Activated T-cell treated with anti-CD3 and anti-CD28 coated beads, Interleukin-2, amount 50 U/mL, for 72 hours (primary cell): Measurements from ENCODE around the gene RYR3. TPM values are rescaled to one million over a fixed set of nuclear protein-coding genes. Genes with fewer than 3 reads are reported as not detected.

ENCODE experiments used
- ATAC-seq, 2 donors: fragments of 150-1000 bp; cut with Tn5 transposase; replicated peaks in 1 of 2; 2 replicates each; pipeline ENCODE4 v1.10.0; 2021; ENCODE audit warnings: moderate library complexity in 2 of 2, mild to moderate bottlenecking in 1 of 2
- DNase-seq, 2 donors: peaks; one replicate each; pipeline ENCODE4 v3.0.0; 2021 to 2022; ENCODE audit warnings: mixed read lengths in 1 of 2
- H3K27ac Mint-ChIP-seq: one replicate; pipeline ENCODE4 v1.8.0; 2022; ENCODE audit warnings: mild to moderate bottlenecking, moderate library complexity, mixed read lengths
- H3K27me3 Mint-ChIP-seq: one replicate; pipeline ENCODE4 v1.8.0; 2022; ENCODE audit warnings: low read depth, mixed read lengths
- H3K36me3 Mint-ChIP-seq, 2 donors: one replicate each; pipeline ENCODE4 v1.8.0; 2022; ENCODE audit warnings: mixed read lengths in 2 of 2, mild to moderate bottlenecking in 1 of 2; ENCODE audit not compliant: insufficient read depth in 2 of 2
- H3K4me1 Mint-ChIP-seq: one replicate; pipeline ENCODE4 v1.8.0; 2022; ENCODE audit warnings: low read depth, mixed read lengths
- H3K4me3 Mint-ChIP-seq, 2 donors: one replicate each; pipeline ENCODE4 v1.8.0; 2022; ENCODE audit warnings: mild to moderate bottlenecking in 2 of 2, mixed read lengths in 2 of 2, moderate library complexity in 2 of 2
- H3K9me3 Mint-ChIP-seq, 2 donors: one replicate each; pipeline ENCODE4 v1.8.0; 2022; ENCODE audit warnings: mixed read lengths in 2 of 2
- total RNA-seq, 2 donors: library from RNA; stranded (reverse); gene quantifications; one replicate each; pipeline ENCODE4 v1.2.3, GENCODE V29; 2022

RYR3 gene
- total RNA-seq, 2 donors from 2014 or later: not detected

DNA sequence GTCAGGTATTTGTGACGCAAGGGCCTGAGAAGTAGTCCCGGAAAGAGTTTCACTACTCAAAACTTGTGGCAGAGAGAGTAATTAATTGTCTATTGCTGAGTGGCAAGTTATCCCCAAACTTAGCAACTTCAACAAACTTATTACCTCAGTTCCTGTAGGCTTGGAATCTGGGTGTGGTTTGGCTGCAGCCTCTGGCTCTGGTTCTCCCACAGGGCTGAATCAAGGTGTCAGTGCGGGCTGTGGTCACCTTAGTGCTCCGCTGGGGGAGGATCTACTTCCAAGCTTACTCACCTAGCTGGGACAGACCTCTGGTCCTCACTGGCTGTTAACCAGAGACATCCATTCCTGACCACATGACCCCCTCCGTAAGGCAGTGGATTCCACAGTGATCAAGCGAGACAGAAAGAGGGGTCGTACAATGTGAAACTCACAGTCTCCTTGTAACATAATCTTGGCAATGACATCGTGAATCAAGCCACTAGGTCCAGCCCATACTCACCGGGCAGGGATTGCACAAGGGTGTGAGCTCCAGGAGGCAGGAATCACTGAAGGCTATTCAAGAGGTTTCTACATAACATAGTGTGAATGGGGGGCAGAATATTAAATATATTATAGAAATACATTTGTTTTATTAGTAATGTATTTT is 138.3 kb downstream of the RYR3 start:
- Mint-ChIP-seq H3K27me3 (peaks cover 40% of the 10 kb centered on the region), H3K4me1 (no peaks in the 10 kb centered on the region), H3K4me3 (no peak overlapping the region), H3K27ac (no peak overlapping the region), H3K9me3 (peaks cover 0 to 4% of the 10 kb centered on the region in 2 donors), H3K36me3 (no peaks in the 10 kb centered on the region)
- no peak for DNase-seq
- no peak for ATAC-seq

- DNase-seq: no peak
- ATAC-seq: no peak
- no peak overlapping the region for H3K4me3 Mint-ChIP-seq
- peaks cover 0 to 4% of the 10 kb centered on the region in 2 donors for H3K9me3 Mint-ChIP-seq
- H3K27ac Mint-ChIP-seq: no peak overlapping the region
- H3K36me3 Mint-ChIP-seq: no peaks in the 10 kb centered on the region
- no peaks in the 10 kb centered on the region for H3K4me1 Mint-ChIP-seq
- peaks cover 37% of the 10 kb centered on the region for H3K27me3 Mint-ChIP-seq
These were observed 139.0 kb downstream of the RYR3 start for GRCh38 chr15:33449810-33450209.

- ATAC-seq (no peak), DNase-seq (no peak)
- no peak overlapping the region for H3K27ac Mint-ChIP-seq
- H3K4me3 Mint-ChIP-seq: no peak overlapping the region
- H3K4me1 Mint-ChIP-seq: no peaks in the 10 kb centered on the region
- peaks cover 26% of the 10 kb centered on the region for H3K27me3 Mint-ChIP-seq
- no peaks in the 10 kb centered on the region for H3K36me3 Mint-ChIP-seq
- H3K9me3 Mint-ChIP-seq: no peaks in the 10 kb centered on the region
These were observed 140.6 kb downstream of the RYR3 start for GRCh38 chr15:33451385-33451784.

GRCh38 chr15:33453761-33454160 is 143.0 kb downstream of the RYR3 start:
- Mint-ChIP-seq H3K36me3 (no peaks in the 10 kb centered on the region), H3K9me3 (no peaks in the 10 kb centered on the region), H3K27me3 (peaks cover 11% of the 10 kb centered on the region), H3K4me1 (no peaks in the 10 kb centered on the region), H3K4me3 (no peak overlapping the region), H3K27ac (no peak overlapping the region)
- ATAC-seq (no peak), DNase-seq (no peak)

DNA sequence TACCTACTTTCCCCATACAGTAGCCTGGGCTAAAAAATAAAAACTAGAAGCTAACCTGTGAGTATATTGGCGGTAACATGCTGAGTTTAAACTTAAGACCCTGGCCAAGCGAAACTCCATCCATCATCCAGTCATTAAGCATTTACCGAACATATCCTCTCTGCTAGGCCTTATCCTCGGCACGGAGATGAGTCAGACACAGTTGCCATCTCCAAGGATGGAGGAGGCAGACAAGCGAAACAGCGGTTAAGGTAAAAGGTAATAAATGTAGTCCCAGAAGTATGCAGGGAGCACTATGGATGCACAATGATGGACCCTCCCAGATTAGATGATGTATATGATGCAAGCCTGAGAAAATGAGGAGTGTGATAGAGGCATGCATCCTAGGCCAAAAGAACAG is 143.6 kb downstream of the RYR3 start:
- ATAC-seq (no peak), DNase-seq (no peak)
- Mint-ChIP-seq H3K36me3 (no peaks in the 10 kb centered on the region), H3K27me3 (peaks cover 10% of the 10 kb centered on the region), H3K9me3 (no peaks in the 10 kb centered on the region), H3K4me1 (no peaks in the 10 kb centered on the region), H3K4me3 (no peak overlapping the region), H3K27ac (no peak overlapping the region)

- DNase-seq: no peak
- ATAC-seq: no peak
- Mint-ChIP-seq H3K27me3 (peaks cover 10% of the 10 kb centered on the region), H3K36me3 (no peaks in the 10 kb centered on the region), H3K4me3 (no peak overlapping the region), H3K9me3 (no peaks in the 10 kb centered on the region), H3K27ac (no peak overlapping the region), H3K4me1 (no peaks in the 10 kb centered on the region)
These were observed 144.2 kb downstream of the RYR3 start for GRCh38 chr15:33454996-33455395.

- Mint-ChIP-seq H3K36me3 (no peaks in the 10 kb centered on the region), H3K27ac (no peak overlapping the region), H3K27me3 (no peaks in the 10 kb centered on the region), H3K4me3 (no peak overlapping the region), H3K4me1 (no peaks in the 10 kb centered on the region), H3K9me3 (no peaks in the 10 kb centered on the region)
- no peak for ATAC-seq
- DNase-seq: no peak
These were observed 147.7 kb downstream of the RYR3 start for GRCh38 chr15:33458421-33458820.

GRCh38 chr15:33460166-33460805 is 149.5 kb downstream of the RYR3 start:
- ATAC-seq: no peak
- Mint-ChIP-seq H3K27me3 (no peaks in the 10 kb centered on the region), H3K4me1 (no peaks in the 10 kb centered on the region)

DNA sequence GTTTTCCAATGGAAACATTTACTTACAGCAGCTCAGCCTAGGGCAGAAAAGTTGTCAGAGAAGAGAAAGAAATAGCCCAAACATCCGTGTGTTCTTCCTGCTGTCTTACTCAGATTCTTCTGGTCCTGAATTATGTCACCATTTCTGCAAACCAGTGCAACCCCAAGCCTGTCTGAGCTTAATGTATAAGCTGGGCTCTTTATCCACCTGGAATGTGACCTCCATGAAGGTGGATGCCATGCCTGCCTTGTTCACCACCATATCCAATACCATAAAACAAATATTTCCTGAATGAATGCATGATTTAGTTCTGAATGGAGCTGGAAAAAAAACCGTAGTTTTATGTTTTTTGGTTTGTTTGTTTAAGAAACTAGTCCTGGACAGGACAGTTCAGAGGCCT is 150.9 kb downstream of the RYR3 start:
- H3K4me3 Mint-ChIP-seq: no peak overlapping the region
- H3K36me3 Mint-ChIP-seq: no peaks in the 10 kb centered on the region
- no peak for DNase-seq
- no peaks in the 10 kb centered on the region for H3K9me3 Mint-ChIP-seq
- no peaks in the 10 kb centered on the region for H3K27me3 Mint-ChIP-seq
- H3K4me1 Mint-ChIP-seq: no peaks in the 10 kb centered on the region
- no peak overlapping the region for H3K27ac Mint-ChIP-seq
- no peak for ATAC-seq

More at GRCh38 chr15:33460166-33460805, 149.5 kb downstream of the RYR3 start:
- DNase-seq: no peak
- Mint-ChIP-seq H3K4me3 (no peak overlapping the region), H3K27ac (no peak overlapping the region), H3K9me3 (no peaks in the 10 kb centered on the region), H3K36me3 (no peaks in the 10 kb centered on the region)

DNA sequence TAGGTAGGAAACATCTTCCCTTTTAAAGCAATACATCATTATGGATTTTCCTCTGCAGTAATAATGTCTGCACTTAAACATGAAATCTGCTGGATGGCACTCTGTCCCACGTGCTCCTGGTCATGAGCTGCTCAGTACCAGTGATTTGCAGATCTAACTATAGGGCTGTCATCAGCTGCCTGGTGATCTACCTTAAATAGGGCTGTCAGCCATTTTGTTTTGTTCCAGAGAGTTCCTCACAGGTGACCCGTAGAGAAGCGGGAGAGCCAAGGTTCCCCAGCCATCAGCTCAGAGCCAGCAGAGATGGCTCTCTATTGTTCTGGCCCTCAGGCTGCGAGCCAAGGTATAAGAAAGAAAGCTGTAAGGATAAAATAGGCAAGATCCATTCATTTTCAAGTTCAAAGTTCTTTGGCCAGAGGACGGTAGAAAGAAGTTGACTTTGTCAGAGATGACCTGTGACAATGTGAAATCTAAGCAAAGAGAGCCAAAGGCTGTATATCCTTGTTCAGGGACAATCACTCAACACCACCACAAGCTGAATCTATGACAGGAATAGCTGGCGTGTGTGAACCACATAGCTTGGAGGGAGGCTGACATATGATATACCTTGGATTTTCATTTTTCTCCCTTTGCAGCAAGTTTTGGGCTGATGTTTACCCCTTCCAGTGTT is 156.5 kb downstream of the RYR3 start:
- no peaks in the 10 kb centered on the region for H3K4me1 Mint-ChIP-seq
- H3K9me3 Mint-ChIP-seq: no peaks in the 10 kb centered on the region
- ATAC-seq (no peak), DNase-seq (no peak)
- no peak overlapping the region for H3K27ac Mint-ChIP-seq
- H3K36me3 Mint-ChIP-seq: no peaks in the 10 kb centered on the region
- H3K27me3 Mint-ChIP-seq: no peaks in the 10 kb centered on the region
- H3K4me3 Mint-ChIP-seq: no peak overlapping the region

DNA sequence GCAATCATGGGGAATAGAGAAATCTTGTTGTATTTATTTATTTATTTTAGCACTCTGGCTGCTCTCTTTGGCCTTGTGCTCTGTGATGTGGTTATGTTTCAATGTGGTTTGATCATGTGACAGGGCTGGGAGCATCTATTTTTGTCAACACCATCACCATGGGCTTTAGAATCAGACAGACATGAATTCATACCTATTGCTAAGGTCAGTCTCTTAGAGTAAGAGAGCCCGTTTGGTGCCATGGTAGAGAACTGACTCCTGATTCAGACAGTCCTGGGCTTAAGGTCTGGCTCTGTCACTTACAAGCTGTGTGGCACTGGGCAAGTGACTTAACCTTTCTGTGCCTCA is 157.0 kb downstream of the RYR3 start:
- DNase-seq: no peak
- Mint-ChIP-seq H3K36me3 (no peaks in the 10 kb centered on the region), H3K4me1 (no peaks in the 10 kb centered on the region), H3K27me3 (no peaks in the 10 kb centered on the region), H3K27ac (no peak overlapping the region), H3K9me3 (no peaks in the 10 kb centered on the region), H3K4me3 (no peak overlapping the region)
- no peak for ATAC-seq

- H3K4me3 Mint-ChIP-seq: no peak overlapping the region
- ATAC-seq (no peak), DNase-seq (no peak)
- no peaks in the 10 kb centered on the region for H3K27me3 Mint-ChIP-seq
- H3K36me3 Mint-ChIP-seq: no peaks in the 10 kb centered on the region
- no peaks in the 10 kb centered on the region for H3K4me1 Mint-ChIP-seq
- no peaks in the 10 kb centered on the region for H3K9me3 Mint-ChIP-seq
- no peak overlapping the region for H3K27ac Mint-ChIP-seq
These were observed 158.0 kb downstream of the RYR3 start for GRCh38 chr15:33468740-33469139.

- Mint-ChIP-seq H3K27me3 (no peaks in the 10 kb centered on the region), H3K4me3 (no peak overlapping the region), H3K27ac (no peak overlapping the region), H3K9me3 (no peaks in the 10 kb centered on the region), H3K4me1 (no peaks in the 10 kb centered on the region), H3K36me3 (no peaks in the 10 kb centered on the region)
- ATAC-seq: no peak
- no peak for DNase-seq
These were observed 162.2 kb downstream of the RYR3 start for GRCh38 chr15:33473005-33473404.

GRCh38 chr15:33473714-33474113 is 162.9 kb downstream of the RYR3 start:
- no peaks in the 10 kb centered on the region for H3K27me3 Mint-ChIP-seq
- no peak for ATAC-seq
- no peaks in the 10 kb centered on the region for H3K9me3 Mint-ChIP-seq

More at GRCh38 chr15:33473714-33474113, 162.9 kb downstream of the RYR3 start:
- Mint-ChIP-seq H3K36me3 (no peaks in the 10 kb centered on the region), H3K4me1 (no peaks in the 10 kb centered on the region), H3K27ac (no peak overlapping the region), H3K4me3 (no peak overlapping the region)
- no peak for DNase-seq
